ENCODE measurements around the gene ANKRD1.
A peak's percentile ranks its signal among the peaks of the same experiment; 100 is the strongest.
"Not testable (repeated sequence)": the region's sequence is repeated elsewhere in the genome, so short reads cannot be mapped to it uniquely, and the experiment has no call there.

Gene ANKRD1

GRCh38 chr10:90920986-90921666 lies at the start of gene ANKRD1:
Gene ANKRD1, minus strand, starts transcription at chr10:90921087. Its CDS starts 60 bp downstream, at chr10:90921027.
- no peak within 1 kb of the TSS for H3K27ac ChIP-seq
- no peak within 1 kb of the TSS for H3K4me3 ChIP-seq

GRCh38 chr10:90969947-90970673 lies 49.2 kb upstream of the ANKRD1 start:
- H3K4me3 ChIP-seq = no peak overlapping the region
- no peak overlapping the region for H3K27ac ChIP-seq

GRCh38 chr10:90969121-90969534 lies 48.2 kb upstream of the ANKRD1 start:
- no peak overlapping the region for H3K27ac ChIP-seq

GRCh38 chr10:90968328-90969081 lies 47.6 kb upstream of the ANKRD1 start:
- no peak overlapping the region for H3K27ac ChIP-seq
- no peak overlapping the region for H3K4me3 ChIP-seq

More at GRCh38 chr10:90969121-90969534, 48.2 kb upstream of the ANKRD1 start:
- no peak overlapping the region for H3K4me3 ChIP-seq

GRCh38 chr10:90967865-90968264 lies 47.0 kb upstream of the ANKRD1 start:
- Histone ChIP-seq H3K27ac (no peak overlapping the region), H3K4me3 (no peak overlapping the region)

- Histone ChIP-seq H3K4me3 (no peak overlapping the region), H3K27ac (no peak overlapping the region)
Measured at GRCh38 chr10:90966146-90966545, 45.3 kb upstream of the ANKRD1 start.

- no peak overlapping the region for H3K4me3 ChIP-seq
- H3K27ac ChIP-seq = peak overlapping the region in 1 of 21 experiments; percentile 18
Measured at GRCh38 chr10:90965720-90966119, 44.8 kb upstream of the ANKRD1 start.

- no peak overlapping the region for H3K4me3 ChIP-seq
- no peak overlapping the region for H3K27ac ChIP-seq
Measured at GRCh38 chr10:90964781-90965465, 44.0 kb upstream of the ANKRD1 start.

GRCh38 chr10:90963331-90963730 lies 42.4 kb upstream of the ANKRD1 start:
- Histone ChIP-seq H3K27ac (no peak overlapping the region), H3K4me3 (no peak overlapping the region)

GRCh38 chr10:90960355-90960814 lies 39.5 kb upstream of the ANKRD1 start:
- H3K4me3 ChIP-seq = no peak overlapping the region
- peak overlapping the region in 1 of 21 experiments; percentile 54 for H3K27ac ChIP-seq

GRCh38 chr10:90959826-90960225 lies 38.9 kb upstream of the ANKRD1 start:
- H3K27ac ChIP-seq = no peak overlapping the region
- no peak overlapping the region for H3K4me3 ChIP-seq

GRCh38 chr10:90958781-90959180 lies 37.9 kb upstream of the ANKRD1 start:
- Histone ChIP-seq H3K27ac (no peak overlapping the region), H3K4me3 (no peak overlapping the region)

GRCh38 chr10:90947030-90947960 lies 26.4 kb upstream of the ANKRD1 start:
- H3K27ac ChIP-seq = peak overlapping the region in 5 of 21 experiments; percentile 3 to 48 (median 20)

GRCh38 chr10:90945491-90946070 lies 24.7 kb upstream of the ANKRD1 start:
- H3K27ac ChIP-seq = peak overlapping the region in 1 of 21 experiments; percentile 16
- no peak overlapping the region for H3K4me3 ChIP-seq

More at GRCh38 chr10:90947030-90947960, 26.4 kb upstream of the ANKRD1 start:
- no peak overlapping the region for H3K4me3 ChIP-seq

- peak overlapping the region in 1 of 21 experiments; percentile 21 for H3K27ac ChIP-seq
- H3K4me3 ChIP-seq = no peak overlapping the region
Measured at GRCh38 chr10:90944749-90945148, 23.9 kb upstream of the ANKRD1 start.

- H3K27ac ChIP-seq, H3K4me3 ChIP-seq: not testable (repeated sequence)
Measured at GRCh38 chr10:90942980-90943379, 22.1 kb upstream of the ANKRD1 start.

- Histone ChIP-seq H3K27ac (no peak overlapping the region), H3K4me3 (no peak overlapping the region)
Measured at GRCh38 chr10:90939648-90940047, 18.8 kb upstream of the ANKRD1 start.

- H3K4me3 ChIP-seq = no peak overlapping the region
- H3K27ac ChIP-seq = no peak overlapping the region
Measured at GRCh38 chr10:90939116-90939515, 18.2 kb upstream of the ANKRD1 start.
